Measurements from ENCODE around the gene S100A5. TPM values are rescaled to one million over a fixed set of nuclear protein-coding genes. Genes with fewer than 3 reads are reported as not detected.
"Not testable (repeated sequence)": the region's sequence is repeated elsewhere in the genome, so short reads cannot be mapped to it uniquely, and the experiment has no call there.

S100A5 gene
- total RNA-seq (ENCODE audit: unreplicated experiment), result not detected
- long read RNA-seq, result 0 reads

- Mint-ChIP-seq H3K27me3 (ENCODE audit: unreplicated experiment) (peaks cover 13% of the 10 kb centered on the region), H3K27ac (ENCODE audit: unreplicated experiment) (no peak within 1 kb of the TSS), H3K4me1 (ENCODE audit: unreplicated experiment) (peaks cover 22% of the 10 kb centered on the region), H3K9me3 (ENCODE audit: unreplicated experiment) (no peaks in the 10 kb centered on the region), H3K4me3 (ENCODE audit: unreplicated experiment) (no peak within 1 kb of the TSS), H3K36me3 (ENCODE audit: low read depth, unreplicated experiment) (no peaks in the 10 kb centered on the region)
- no peak for TF ChIP-seq CTCF (IDR thresholded peaks at IDR 0.05; ENCODE audit: unreplicated experiment)
- DNase-seq (ENCODE audit: low spot score), result no peak
Measured at GRCh38 chr1:153540394-153541361, at the start of gene S100A5. TSS of gene S100A5 (minus strand) at chr1:153540934. CDS start at chr1:153540191, 743 bp downstream.

- H3K36me3 Mint-ChIP-seq (ENCODE audit: low read depth, unreplicated experiment), result no peaks in the 10 kb centered on the region
- no peaks in the 10 kb centered on the region for H3K4me1 Mint-ChIP-seq (ENCODE audit: unreplicated experiment)
Measured at GRCh38 chr1:153588482-153588881, 47.7 kb upstream of the S100A5 start.

GRCh38 chr1:153588033-153588432 lies 47.3 kb upstream of the S100A5 start:
- not testable (repeated sequence) for DNase-seq (ENCODE audit: low spot score); H3K9me3 Mint-ChIP-seq (ENCODE audit: unreplicated experiment); H3K4me1 Mint-ChIP-seq (ENCODE audit: unreplicated experiment); H3K36me3 Mint-ChIP-seq (ENCODE audit: low read depth, unreplicated experiment); H3K27me3 Mint-ChIP-seq (ENCODE audit: unreplicated experiment); H3K27ac Mint-ChIP-seq (ENCODE audit: unreplicated experiment); H3K4me3 Mint-ChIP-seq (ENCODE audit: unreplicated experiment)

More at GRCh38 chr1:153588482-153588881, 47.7 kb upstream of the S100A5 start:
- Mint-ChIP-seq H3K9me3 (ENCODE audit: unreplicated experiment) (no peaks in the 10 kb centered on the region), H3K27ac (ENCODE audit: unreplicated experiment) (no peak overlapping the region), H3K27me3 (ENCODE audit: unreplicated experiment) (peaks cover 3% of the 10 kb centered on the region), H3K4me3 (ENCODE audit: unreplicated experiment) (no peak overlapping the region)
- no peak for TF ChIP-seq CTCF (IDR thresholded peaks at IDR 0.05; ENCODE audit: unreplicated experiment)
- DNase-seq (ENCODE audit: low spot score), result no peak

GRCh38 chr1:153587314-153587713 lies 46.6 kb upstream of the S100A5 start:
- Mint-ChIP-seq H3K27me3 (ENCODE audit: unreplicated experiment) (no peaks in the 10 kb centered on the region), H3K36me3 (ENCODE audit: low read depth, unreplicated experiment) (no peaks in the 10 kb centered on the region), H3K27ac (ENCODE audit: unreplicated experiment) (no peak overlapping the region), H3K4me3 (ENCODE audit: unreplicated experiment) (no peak overlapping the region), H3K9me3 (ENCODE audit: unreplicated experiment) (no peaks in the 10 kb centered on the region), H3K4me1 (ENCODE audit: unreplicated experiment) (no peaks in the 10 kb centered on the region)
- DNase-seq (ENCODE audit: low spot score), result no peak
- no peak for TF ChIP-seq CTCF (IDR thresholded peaks at IDR 0.05; ENCODE audit: unreplicated experiment)

GRCh38 chr1:153586347-153586746 lies 45.6 kb upstream of the S100A5 start:
- no peak for DNase-seq (ENCODE audit: low spot score)
- H3K27ac Mint-ChIP-seq (ENCODE audit: unreplicated experiment), result no peak overlapping the region

More at GRCh38 chr1:153586347-153586746, 45.6 kb upstream of the S100A5 start:
- H3K27me3 Mint-ChIP-seq (ENCODE audit: unreplicated experiment), result no peaks in the 10 kb centered on the region
- no peaks in the 10 kb centered on the region for H3K36me3 Mint-ChIP-seq (ENCODE audit: low read depth, unreplicated experiment)
- TF ChIP-seq CTCF (IDR thresholded peaks at IDR 0.05; ENCODE audit: unreplicated experiment), result no peak
- no peaks in the 10 kb centered on the region for H3K4me1 Mint-ChIP-seq (ENCODE audit: unreplicated experiment)
- H3K4me3 Mint-ChIP-seq (ENCODE audit: unreplicated experiment), result no peak overlapping the region
- H3K9me3 Mint-ChIP-seq (ENCODE audit: unreplicated experiment), result no peaks in the 10 kb centered on the region

Measured in endothelial cell (in vitro differentiated cells).